GM21786 (cell line): ENCODE results near the gene TIMM44.

ENCODE experiments used
- ATAC-seq: cut with Tn5 transposase; IDR thresholded peaks from one replicate; pipeline ENCODE4 v1.9.1; 2021; ENCODE audit not compliant: unreplicated experiment

Gene TIMM44

DNA sequence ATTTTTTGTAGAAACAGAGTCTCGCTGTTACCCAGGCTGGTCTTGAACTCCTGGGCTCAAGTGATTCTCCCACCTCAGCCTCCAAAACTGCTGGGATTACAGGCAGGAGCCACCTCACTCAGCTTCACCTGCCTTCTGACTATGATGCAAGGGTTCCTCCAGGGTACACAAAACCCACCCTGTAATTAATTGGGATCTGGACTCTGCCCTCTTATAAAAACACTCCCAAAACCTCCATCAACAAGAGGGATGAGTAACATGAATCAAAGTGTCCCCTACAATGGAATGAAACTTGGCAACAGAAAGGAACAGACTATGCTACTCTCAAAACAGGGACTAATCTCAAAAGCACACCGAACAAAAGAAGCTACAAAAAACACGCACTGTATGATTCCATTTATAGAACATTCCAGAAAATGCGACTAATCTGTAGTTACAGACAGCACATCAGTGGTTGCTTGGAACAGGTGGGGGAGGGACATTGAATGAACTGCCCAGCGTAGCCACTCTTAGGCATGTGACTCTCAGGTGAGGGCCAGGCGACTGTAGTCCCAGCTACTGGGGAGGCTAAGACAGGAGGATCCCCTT lies 66.1 kb downstream of the TIMM44 start:
- no peak for ATAC-seq
